Natural killer cell (primary cell): Measurements from ENCODE around the gene PROB1. TPM values are rescaled to one million over a fixed set of nuclear protein-coding genes. Genes with fewer than 3 reads are reported as not detected.

Experiments
- ATAC-seq, 3 donors: fragments of 150-1000 bp in 2 of 3; fragments of 200-7000 bp in 1 of 3; cut with Tn5 transposase; 1 replicate in 1 of 3; 2 replicates in 2 of 3; pipeline ENCODE4 v1.10.0; 2021; ENCODE audit warnings: mild to moderate bottlenecking in 2 of 3, moderate library complexity in 2 of 3
- DNase-seq, 2 donors: peaks; one replicate each; pipeline versions ENCODE4 v3.0.0 to v3.0.0-alpha.2; 2013 to 2021; ENCODE audit warnings: mixed read lengths in 1 of 2
- H3K27ac ChIP-seq: one replicate; pipeline ENCODE4 v1.5.1; 2013; ENCODE audit warnings: mild to moderate bottlenecking, low read length
- H3K27me3 ChIP-seq: one replicate; pipeline ENCODE4 v1.6.1; 2013; ENCODE audit warnings: low read length; ENCODE audit not compliant: control insufficient read depth, insufficient read depth
- H3K36me3 ChIP-seq: one replicate; pipeline ENCODE4 v1.6.1; 2013; ENCODE audit warnings: low read length; ENCODE audit not compliant: control insufficient read depth, insufficient read depth
- H3K4me1 ChIP-seq: one replicate; pipeline ENCODE4 v1.6.1; 2013; ENCODE audit warnings: low read length; ENCODE audit not compliant: control insufficient read depth, insufficient read depth
- H3K4me3 ChIP-seq: one replicate; pipeline ENCODE4 v1.5.1; 2013; ENCODE audit warnings: low read length
- H3K9me3 ChIP-seq: one replicate; pipeline ENCODE4 v1.6.1; 2013; ENCODE audit warnings: low read length; ENCODE audit not compliant: control insufficient read depth, insufficient read depth
- H3K27ac Mint-ChIP-seq, 2 donors: one replicate each; pipeline ENCODE4 v1.8.0; 2022; ENCODE audit warnings: mild to moderate bottlenecking in 2 of 2, mixed read lengths in 2 of 2, moderate library complexity in 1 of 2
- H3K27me3 Mint-ChIP-seq, 2 donors: one replicate each; pipeline ENCODE4 v1.8.0; 2022; ENCODE audit warnings: low read depth in 2 of 2, mixed read lengths in 2 of 2
- H3K36me3 Mint-ChIP-seq: one replicate; pipeline ENCODE4 v1.8.0; 2022; ENCODE audit warnings: mixed read lengths
- H3K4me1 Mint-ChIP-seq, 2 donors: one replicate each; pipeline ENCODE4 v1.8.0; 2022; ENCODE audit warnings: mixed read lengths in 2 of 2
- H3K4me3 Mint-ChIP-seq: one replicate; pipeline ENCODE4 v1.8.0; 2022; ENCODE audit warnings: mild to moderate bottlenecking, moderate library complexity, mixed read lengths
- H3K9me3 Mint-ChIP-seq, 2 donors: one replicate each; pipeline ENCODE4 v1.8.0; 2022; ENCODE audit warnings: mixed read lengths in 2 of 2
- WGBS: methylation state at CpG from one replicate; pipeline ENCODE4 v1.1.7; 2013; ENCODE audit warnings: missing lambda C conversion rate; ENCODE audit not compliant: insufficient coverage; 5-methylcytosine and 5-hydroxymethylcytosine counted together
- intact Hi-C: fragments of 100-400 bp; cut with micrococcal nuclease; formaldehyde crosslinking; loops from one replicate; pipeline ENCODE4 v1.14.2; 2022
- total RNA-seq, 4 donors: library from RNA; stranded (reverse); fragments of 120-200 nt in 1 of 4; gene quantifications; one replicate each; pipeline versions ENCODE4 v1.2.3 to v1.2.4, GENCODE V29; 2013 to 2022
- TF ChIP-seq, protein P1 (sequence below): fragments of 200-600 bp; IDR thresholded peaks from one replicate; pipeline ENCODE4 v1.8.0; 2022; ENCODE audit warnings: antibody characterized with exemption

Gene PROB1
- total RNA-seq, 3 donors from 2014 or later (not counting 1 experiment from before 2014, with no cell fraction given) = 0.91 to 1.0 (median 0.96) TPM

DNA sequence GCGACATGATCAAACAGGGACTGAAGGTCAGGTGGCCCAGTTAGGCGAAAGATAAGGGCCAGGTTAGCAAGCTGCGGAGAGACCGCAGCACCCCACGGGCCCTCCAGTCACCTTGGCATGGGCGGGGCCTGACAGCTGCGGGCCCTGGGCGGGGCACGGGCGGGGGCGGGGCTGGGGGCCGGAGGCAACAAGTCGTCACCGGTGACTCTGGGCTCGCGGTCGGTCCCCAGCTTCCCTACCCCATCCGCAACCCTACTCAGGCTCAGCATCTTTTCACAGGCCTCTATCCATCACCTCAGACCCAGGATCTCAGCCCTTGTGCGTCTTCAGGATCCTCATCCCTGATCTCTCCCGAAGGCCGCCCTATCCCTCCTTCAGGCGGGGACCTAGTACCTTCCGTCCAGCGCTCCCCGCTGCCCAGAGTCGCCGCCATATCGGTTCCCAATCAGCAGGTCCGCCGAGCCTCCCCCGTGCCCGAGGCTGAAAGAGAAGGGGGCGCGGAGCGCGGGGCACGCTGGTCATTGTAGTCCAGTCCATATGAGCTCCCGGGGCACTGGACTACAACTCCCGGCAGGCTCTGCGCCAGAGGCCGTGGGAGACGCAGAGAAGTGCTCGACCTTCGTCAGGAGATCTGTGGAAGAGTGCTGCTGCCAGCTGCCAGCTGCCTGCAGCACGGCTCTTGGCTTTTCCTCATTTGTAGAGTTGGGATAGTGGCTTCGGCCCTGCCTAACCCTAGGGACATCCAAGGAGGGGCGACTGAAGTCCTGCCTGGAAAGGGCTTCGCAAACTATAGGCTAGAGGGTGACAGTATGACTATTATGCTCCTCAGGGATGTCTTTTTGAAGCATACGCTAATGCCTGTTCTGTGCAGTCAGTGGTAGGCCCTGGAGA lies 44.4 kb upstream of the PROB1 start, which contains the start of gene DNAJC18:
DNAJC18 (minus strand) TSS at position 513 of the 891 bp plus-strand sequence; CDS start at position 433, 80 bp downstream.
- Histone ChIP-seq H3K4me3 (peak within 1 kb of the TSS; percentile 98), H3K36me3 (no peaks in the 10 kb centered on the region), H3K27ac (peak within 1 kb of the TSS; percentile 99), H3K27me3 (no peaks in the 10 kb centered on the region), H3K4me1 (peaks cover 15% of the 10 kb centered on the region), H3K9me3 (no peaks in the 10 kb centered on the region)
- ATAC-seq (peak; percentile 93 to 95 (median 94)), DNase-seq (peak; percentile 78 to 93)
- Mint-ChIP-seq H3K4me3 (peak within 1 kb of the TSS; percentile 100), H3K27me3 (no peaks in the 10 kb centered on the region), H3K4me1 (peaks cover 17 to 24% of the 10 kb centered on the region in 2 donors), H3K27ac (peak within 1 kb of the TSS; percentile 98 to 100), H3K36me3 (no peaks in the 10 kb centered on the region), H3K9me3 (no peaks in the 10 kb centered on the region)
- 5% methylated on average over 49 of the region's 49 CpGs for WGBS
- intact Hi-C loops = loop anchor here (2.0 kb wide), 1 partner anchor 44 kb away; the partner anchor contains the start of gene STING1
- TF ChIP-seq, protein P1, sequence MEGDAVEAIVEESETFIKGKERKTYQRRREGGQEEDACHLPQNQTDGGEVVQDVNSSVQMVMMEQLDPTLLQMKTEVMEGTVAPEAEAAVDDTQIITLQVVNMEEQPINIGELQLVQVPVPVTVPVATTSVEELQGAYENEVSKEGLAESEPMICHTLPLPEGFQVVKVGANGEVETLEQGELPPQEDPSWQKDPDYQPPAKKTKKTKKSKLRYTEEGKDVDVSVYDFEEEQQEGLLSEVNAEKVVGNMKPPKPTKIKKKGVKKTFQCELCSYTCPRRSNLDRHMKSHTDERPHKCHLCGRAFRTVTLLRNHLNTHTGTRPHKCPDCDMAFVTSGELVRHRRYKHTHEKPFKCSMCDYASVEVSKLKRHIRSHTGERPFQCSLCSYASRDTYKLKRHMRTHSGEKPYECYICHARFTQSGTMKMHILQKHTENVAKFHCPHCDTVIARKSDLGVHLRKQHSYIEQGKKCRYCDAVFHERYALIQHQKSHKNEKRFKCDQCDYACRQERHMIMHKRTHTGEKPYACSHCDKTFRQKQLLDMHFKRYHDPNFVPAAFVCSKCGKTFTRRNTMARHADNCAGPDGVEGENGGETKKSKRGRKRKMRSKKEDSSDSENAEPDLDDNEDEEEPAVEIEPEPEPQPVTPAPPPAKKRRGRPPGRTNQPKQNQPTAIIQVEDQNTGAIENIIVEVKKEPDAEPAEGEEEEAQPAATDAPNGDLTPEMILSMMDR = no peak

GRCh38 chr5:139438707-139439012 lies 43.8 kb upstream of the PROB1 start:
- peaks cover 17 to 20% of the 10 kb centered on the region in 2 donors for H3K4me1 Mint-ChIP-seq
- ATAC-seq (no peak), DNase-seq (no peak)
- peak overlapping the region; percentile 98 to 100 for H3K27ac Mint-ChIP-seq
- Histone ChIP-seq H3K9me3 (no peaks in the 10 kb centered on the region), H3K4me3 (peak overlapping the region; percentile 98), H3K36me3 (no peaks in the 10 kb centered on the region), H3K27ac (peak overlapping the region; percentile 46), H3K4me1 (peaks cover 15% of the 10 kb centered on the region), H3K27me3 (no peaks in the 10 kb centered on the region)
- TF ChIP-seq, protein P1 = no peak
- H3K27me3 Mint-ChIP-seq = no peaks in the 10 kb centered on the region
- 46% methylated on average over 8 of the region's 8 CpGs for WGBS
- peak overlapping the region; percentile 100 for H3K4me3 Mint-ChIP-seq
- no peaks in the 10 kb centered on the region for H3K36me3 Mint-ChIP-seq
- intact Hi-C loops = loop anchor here (2.0 kb wide), 1 partner anchor 44 kb away; the partner anchor contains the start of gene STING1
- H3K9me3 Mint-ChIP-seq = no peaks in the 10 kb centered on the region

DNA sequence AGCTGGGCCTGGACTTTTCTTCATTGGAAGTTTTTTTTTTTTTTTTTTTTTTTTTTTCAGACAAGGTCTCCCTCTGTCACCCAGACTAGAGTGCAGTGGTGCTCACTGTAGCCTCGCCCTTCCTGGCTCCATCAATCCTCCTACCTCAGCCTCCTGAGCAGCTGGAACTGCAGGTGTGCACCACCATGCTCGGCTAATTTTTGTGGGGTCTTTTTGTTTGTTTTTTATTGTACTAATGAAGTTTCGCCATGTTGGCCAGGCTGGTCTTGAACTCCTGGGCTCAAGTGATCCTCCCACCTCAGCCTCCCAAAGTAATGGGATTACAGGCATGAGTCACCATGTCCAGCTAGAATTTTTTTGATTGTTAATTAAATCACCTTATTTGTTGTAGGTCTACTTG lies 40.8 kb upstream of the PROB1 start:
- ATAC-seq (no peak), DNase-seq (no peak)
- WGBS = 90% methylated on average over 2 of the region's 3 CpGs
- Mint-ChIP-seq H3K4me1 (peaks cover 17 to 20% of the 10 kb centered on the region in 2 donors), H3K4me3 (no peak overlapping the region), H3K27me3 (no peaks in the 10 kb centered on the region), H3K9me3 (no peaks in the 10 kb centered on the region), H3K27ac (no peak overlapping the region), H3K36me3 (no peaks in the 10 kb centered on the region)
- Histone ChIP-seq H3K27me3 (no peaks in the 10 kb centered on the region), H3K36me3 (no peaks in the 10 kb centered on the region), H3K4me3 (no peak overlapping the region), H3K9me3 (no peaks in the 10 kb centered on the region), H3K4me1 (peaks cover 15% of the 10 kb centered on the region), H3K27ac (no peak overlapping the region)
- intact Hi-C loops = no loop called here
- TF ChIP-seq, protein P1 = no peak
